Neural crest cell (in vitro differentiated cells): ENCODE results near the gene CFAP52. TPM values are rescaled to one million over a fixed set of nuclear protein-coding genes. Genes with fewer than 3 reads are reported as not detected.
A peak's percentile ranks its signal among the peaks of the same experiment; 100 is the strongest.
"Not testable (repeated sequence)": the region's sequence is repeated elsewhere in the genome, so short reads cannot be mapped to it uniquely, and the experiment has no call there.

ENCODE experiments used
- DNase-seq: peaks from one replicate; pipeline ENCODE4 v3.0.0; 2021; ENCODE audit warnings: low read depth, mixed read lengths, low spot score
- H3K27ac Mint-ChIP-seq: one replicate; pipeline ENCODE4 v1.8.0; 2021; ENCODE audit warnings: mild to moderate bottlenecking, mixed read lengths; ENCODE audit not compliant: unreplicated experiment
- H3K27me3 Mint-ChIP-seq: 2 replicates; pipeline ENCODE4 v1.8.0; 2021; ENCODE audit warnings: low read depth, mild to moderate bottlenecking, mixed read lengths
- H3K36me3 Mint-ChIP-seq: 2 replicates; pipeline ENCODE4 v1.8.0; 2021; ENCODE audit warnings: low read depth, mild to moderate bottlenecking, mixed read lengths
- H3K4me1 Mint-ChIP-seq: 2 replicates; pipeline ENCODE4 v1.8.0; 2021; ENCODE audit warnings: mixed read lengths
- H3K4me3 Mint-ChIP-seq: one replicate; pipeline ENCODE4 v1.8.0; 2021; ENCODE audit warnings: mild to moderate bottlenecking, mixed read lengths
- H3K9me3 Mint-ChIP-seq: 2 replicates; pipeline ENCODE4 v1.8.0; 2021; ENCODE audit warnings: mixed read lengths
- CTCF ChIP-seq: fragments of 200-600 bp; sonication (generic); conservative IDR thresholded peaks from 2 replicates; pipeline ENCODE4 v1.5.0; 2021; ENCODE audit warnings: antibody characterized with exemption, mild to moderate bottlenecking
- total RNA-seq: library from RNA; stranded (reverse); gene quantifications from 2 replicates; pipeline ENCODE4 v1.2.1, GENCODE V29; 2021

CFAP52 gene
- total RNA-seq, 1 donor from 2014 or later = not detected

GRCh38 chr17:9647014-9647413 is 70.6 kb downstream of the CFAP52 start:
- H3K4me1 Mint-ChIP-seq = peaks cover 22% of the 10 kb centered on the region
- no peaks in the 10 kb centered on the region for H3K36me3 Mint-ChIP-seq
- no peak overlapping the region for H3K27ac Mint-ChIP-seq
- no peak for TF ChIP-seq CTCF
- H3K9me3 Mint-ChIP-seq = no peaks in the 10 kb centered on the region
- no peak for DNase-seq
- H3K4me3 Mint-ChIP-seq = peak overlapping the region; percentile 81
- H3K27me3 Mint-ChIP-seq = peaks cover 64% of the 10 kb centered on the region

GRCh38 chr17:9648521-9649110 is 72.2 kb downstream of the CFAP52 start:
- H3K27ac Mint-ChIP-seq = no peak overlapping the region
- DNase-seq = no peak
- H3K36me3 Mint-ChIP-seq = no peaks in the 10 kb centered on the region
- TF ChIP-seq CTCF = no peak
- peaks cover 57% of the 10 kb centered on the region for H3K27me3 Mint-ChIP-seq
- H3K4me1 Mint-ChIP-seq = peaks cover 22% of the 10 kb centered on the region
- peak overlapping the region; percentile 42 for H3K4me3 Mint-ChIP-seq
- H3K9me3 Mint-ChIP-seq = no peaks in the 10 kb centered on the region

GRCh38 chr17:9658593-9659211 is 82.3 kb downstream of the CFAP52 start:
- H3K36me3 Mint-ChIP-seq = peaks cover 2% of the 10 kb centered on the region
- no peaks in the 10 kb centered on the region for H3K9me3 Mint-ChIP-seq
- no peak overlapping the region for H3K27ac Mint-ChIP-seq
- no peak for TF ChIP-seq CTCF
- peaks cover 2% of the 10 kb centered on the region for H3K27me3 Mint-ChIP-seq
- no peak overlapping the region for H3K4me3 Mint-ChIP-seq
- no peaks in the 10 kb centered on the region for H3K4me1 Mint-ChIP-seq
- no peak for DNase-seq

GRCh38 chr17:9661027-9661426 is 84.6 kb downstream of the CFAP52 start:
- no peak overlapping the region for H3K27ac Mint-ChIP-seq

GRCh38 chr17:9663511-9663910 is 87.1 kb downstream of the CFAP52 start:
- not testable (repeated sequence) for H3K27ac Mint-ChIP-seq, H3K4me1 Mint-ChIP-seq, H3K4me3 Mint-ChIP-seq, H3K36me3 Mint-ChIP-seq, H3K9me3 Mint-ChIP-seq, DNase-seq, H3K27me3 Mint-ChIP-seq

More at GRCh38 chr17:9661027-9661426, 84.6 kb downstream of the CFAP52 start:
- no peaks in the 10 kb centered on the region for H3K36me3 Mint-ChIP-seq
- DNase-seq = no peak
- no peak overlapping the region for H3K4me3 Mint-ChIP-seq
- no peak for TF ChIP-seq CTCF
- H3K4me1 Mint-ChIP-seq = no peaks in the 10 kb centered on the region
- no peaks in the 10 kb centered on the region for H3K27me3 Mint-ChIP-seq
- H3K9me3 Mint-ChIP-seq = peaks cover 9% of the 10 kb centered on the region

- DNase-seq = no peak
- Mint-ChIP-seq H3K4me1 (peaks cover 9% of the 10 kb centered on the region), H3K4me3 (no peak overlapping the region), H3K9me3 (peaks cover 9% of the 10 kb centered on the region), H3K36me3 (no peaks in the 10 kb centered on the region), H3K27ac (peak overlapping the region; percentile 52), H3K27me3 (peaks cover 5% of the 10 kb centered on the region)
- TF ChIP-seq CTCF = no peak
These were observed 90.1 kb downstream of the CFAP52 start for GRCh38 chr17:9666461-9667050.
